Mesenchymal stem cell (in vitro differentiated cells and primary cell): ENCODE results near the gene INSRR.

Source experiments
- DNase-seq: peaks from one replicate; pipeline ENCODE4 v3.0.0-alpha.2; 2013
- H2AFZ ChIP-seq: one replicate; pipeline ENCODE4 v1.6.1; 2013; ENCODE audit warnings: low read depth, mild to moderate bottlenecking, control low read depth, inconsistent platforms, low read length, moderate library complexity
- H2AK5ac ChIP-seq: 2 replicates; pipeline ENCODE4 v1.6.1; 2013; ENCODE audit warnings: low read length, moderate library complexity, mild to moderate bottlenecking, inconsistent platforms; ENCODE audit not compliant: severe bottlenecking
- H2BK120ac ChIP-seq: one replicate; pipeline ENCODE4 v1.6.1; 2013; ENCODE audit warnings: low read depth, mild to moderate bottlenecking, inconsistent platforms, low read length, moderate library complexity
- H2BK12ac ChIP-seq, 2 experiments: one replicate each; pipeline ENCODE4 v1.6.1; 2013; ENCODE audit warnings: inconsistent platforms in 2 of 2, low read length in 2 of 2, mild to moderate bottlenecking in 2 of 2, moderate library complexity in 2 of 2, control low read depth in 1 of 2
- H2BK15ac ChIP-seq: one replicate; pipeline ENCODE4 v1.6.1; 2013; ENCODE audit warnings: mild to moderate bottlenecking, low read depth, inconsistent platforms; ENCODE audit not compliant: poor library complexity, severe bottlenecking
- H2BK5ac ChIP-seq: 2 replicates; pipeline ENCODE4 v1.6.1; 2013; ENCODE audit warnings: low read depth, mild to moderate bottlenecking, low read length, control low read depth, inconsistent platforms; ENCODE audit not compliant: poor library complexity, severe bottlenecking
- H3K14ac ChIP-seq, 2 experiments: one replicate each; pipeline ENCODE4 v1.6.1; 2013; ENCODE audit warnings: inconsistent platforms in 2 of 2, low read length in 2 of 2, control low read depth in 1 of 2, mild to moderate bottlenecking in 1 of 2, moderate library complexity in 1 of 2
- H3K18ac ChIP-seq, 2 experiments: one replicate each; pipeline ENCODE4 v1.6.1; 2013; ENCODE audit warnings: inconsistent platforms in 2 of 2, low read length in 2 of 2, control low read depth in 1 of 2, low read depth in 1 of 2, mild to moderate bottlenecking in 1 of 2
- H3K23ac ChIP-seq, 2 experiments: one replicate each; pipeline ENCODE4 v1.6.1; 2013; ENCODE audit warnings: inconsistent platforms in 2 of 2, low read length in 2 of 2, mild to moderate bottlenecking in 2 of 2, moderate library complexity in 2 of 2, control low read depth in 1 of 2
- H3K27ac ChIP-seq: 2 replicates; pipeline ENCODE4 v1.5.1; 2013; ENCODE audit warnings: mild to moderate bottlenecking, moderate library complexity, low read length, control low read depth, inconsistent platforms; ENCODE audit not compliant: poor library complexity, severe bottlenecking
- H3K27me3 ChIP-seq, 2 experiments: 2 replicates each; pipeline versions ENCODE4 v1.6.1 to v1.7.0; 2013; ENCODE audit warnings: low read length in 2 of 2, mild to moderate bottlenecking in 2 of 2, moderate library complexity in 2 of 2, control low read depth in 1 of 2, inconsistent platforms in 1 of 2; ENCODE audit not compliant: control insufficient read depth in 1 of 2, insufficient read depth in 1 of 2
- H3K36me3 ChIP-seq, 2 experiments: 2 replicates each; pipeline versions ENCODE4 v1.6.1 to v1.7.0; 2013; ENCODE audit warnings: low read length in 2 of 2, control low read depth in 1 of 2, inconsistent platforms in 1 of 2, low read depth in 1 of 2, mild to moderate bottlenecking in 1 of 2; ENCODE audit not compliant: insufficient read depth in 2 of 2, control insufficient read depth in 1 of 2
- H3K4ac ChIP-seq, 2 experiments: one replicate each; pipeline ENCODE4 v1.6.1; 2013; ENCODE audit warnings: inconsistent platforms in 2 of 2, low read length in 2 of 2, mild to moderate bottlenecking in 2 of 2, moderate library complexity in 2 of 2, control low read depth in 1 of 2, low read depth in 1 of 2
- H3K4me1 ChIP-seq: 2 replicates; pipeline ENCODE4 v1.6.1; 2013; ENCODE audit warnings: low read depth, low read length, control low read depth; ENCODE audit not compliant: control insufficient read depth, insufficient read depth
- H3K4me2 ChIP-seq: 2 replicates; pipeline ENCODE4 v1.6.1; 2013; ENCODE audit warnings: low read length, mild to moderate bottlenecking, inconsistent platforms; ENCODE audit not compliant: poor library complexity, severe bottlenecking
- H3K4me3 ChIP-seq, 2 experiments: 2 replicates each; pipeline versions ENCODE4 v1.5.1 to v1.7.0; 2013; ENCODE audit warnings: low read length in 2 of 2, mild to moderate bottlenecking in 2 of 2, control low read depth in 1 of 2, low read depth in 1 of 2; ENCODE audit not compliant: insufficient read depth in 1 of 2
- H3K79me1 ChIP-seq: replicated peaks from 2 replicates; pipeline ENCODE4 v1.6.1; 2013; ENCODE audit warnings: mild to moderate bottlenecking, control low read depth, low read length, inconsistent platforms; ENCODE audit not compliant: poor library complexity, severe bottlenecking
- H3K9ac ChIP-seq: 2 replicates; pipeline ENCODE4 v1.7.0; 2013; ENCODE audit warnings: mild to moderate bottlenecking, low read length, moderate library complexity
- H3K9me3 ChIP-seq: 2 replicates; pipeline ENCODE4 v1.7.0; 2013; ENCODE audit warnings: mild to moderate bottlenecking, low read length; ENCODE audit not compliant: control insufficient read depth
- H4K8ac ChIP-seq: one replicate; pipeline ENCODE4 v1.6.1; 2013; ENCODE audit warnings: inconsistent platforms, mild to moderate bottlenecking, low read length, moderate library complexity
- H4K91ac ChIP-seq: one replicate; pipeline ENCODE4 v1.6.1; 2013; ENCODE audit warnings: mild to moderate bottlenecking, low read length, inconsistent platforms
- WGBS: methylation state at CpG from one replicate; pipeline ENCODE4 v1.1.7; 2013; ENCODE audit warnings: mixed read lengths; 5-methylcytosine and 5-hydroxymethylcytosine counted together

Gene INSRR

DNA sequence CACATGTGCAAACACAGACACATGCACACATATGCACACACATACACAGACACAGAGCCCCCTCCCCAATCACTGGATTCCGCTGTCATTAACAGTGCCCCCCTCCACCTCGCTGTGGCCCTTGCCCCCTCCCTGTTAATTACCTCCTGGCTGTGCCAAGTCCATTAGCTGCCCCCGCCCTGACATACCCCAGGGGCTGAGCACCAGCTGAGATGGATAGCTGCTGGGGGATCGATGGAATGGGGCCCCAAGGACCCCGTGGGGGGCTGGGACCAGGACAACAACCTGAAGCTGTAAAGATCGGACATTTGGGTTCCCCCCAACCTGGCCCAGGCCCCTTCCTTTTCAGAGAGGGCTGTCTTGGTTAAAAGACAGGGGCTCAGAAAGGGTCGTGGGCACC lies 25.0 kb upstream of the INSRR start:
- H3K4me2 ChIP-seq = no peak overlapping the region
- H2BK5ac ChIP-seq = no peak overlapping the region
- no peak overlapping the region for H4K8ac ChIP-seq
- no peak overlapping the region for H3K4ac ChIP-seq
- peaks cover 0 to 3% of the 10 kb centered on the region in 2 experiments for H3K36me3 ChIP-seq
- no peak overlapping the region for H2AK5ac ChIP-seq
- H4K91ac ChIP-seq = no peak overlapping the region
- H3K4me1 ChIP-seq = no peaks in the 10 kb centered on the region
- no peak overlapping the region for H2AFZ ChIP-seq
- no peak overlapping the region for H2BK15ac ChIP-seq
- no peak overlapping the region for H3K18ac ChIP-seq
- peaks cover 82 to 95% of the 10 kb centered on the region in 2 experiments for H3K27me3 ChIP-seq
- H3K14ac ChIP-seq = no peak overlapping the region
- no peak overlapping the region for H3K4me3 ChIP-seq
- no peaks in the 10 kb centered on the region for H3K9me3 ChIP-seq
- H3K9ac ChIP-seq = no peak overlapping the region
- whole genome bisulfite sequencing = 67% methylated on average over 7 of the region's 7 CpGs
- no peak overlapping the region for H3K23ac ChIP-seq
- no peak overlapping the region for H3K27ac ChIP-seq
- H2BK120ac ChIP-seq = no peak overlapping the region
- H3K79me1 ChIP-seq = no peaks in the 10 kb centered on the region
- DNase-seq = no peak
- no peak overlapping the region for H2BK12ac ChIP-seq

DNA sequence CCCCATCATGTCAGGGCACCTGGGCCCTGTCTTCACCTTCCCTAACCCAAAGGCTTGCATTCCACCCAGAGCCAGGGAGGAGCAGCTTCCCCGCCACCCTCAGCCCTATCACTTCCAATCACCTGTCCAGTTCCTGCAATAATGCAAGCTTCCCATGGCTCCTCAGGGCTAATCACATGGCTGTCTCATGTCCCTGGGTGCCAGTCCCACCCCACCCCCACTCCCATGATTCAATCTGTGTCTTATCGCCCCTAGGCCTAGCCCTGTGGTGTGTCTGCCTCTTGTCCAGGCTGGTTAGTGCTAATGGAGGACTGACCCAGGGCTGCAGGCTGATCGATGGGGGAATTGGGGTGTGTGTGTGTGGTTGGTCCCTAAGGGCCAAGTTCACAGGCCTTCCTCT lies 23.6 kb upstream of the INSRR start:
- H3K27me3 ChIP-seq = peaks cover 86 to 96% of the 10 kb centered on the region in 2 experiments
- no peak for DNase-seq
- no peak overlapping the region for H3K14ac ChIP-seq
- H2BK5ac ChIP-seq = no peak overlapping the region
- WGBS = 80% methylated on average over 3 of the region's 3 CpGs
- peak overlapping the region in 1 of 2 experiments; percentile 11 for H3K23ac ChIP-seq
- H2AFZ ChIP-seq = no peak overlapping the region
- H3K27ac ChIP-seq = no peak overlapping the region
- no peak overlapping the region for H2AK5ac ChIP-seq
- no peak overlapping the region for H3K4ac ChIP-seq
- H3K4me3 ChIP-seq = no peak overlapping the region
- no peak overlapping the region for H3K18ac ChIP-seq
- no peak overlapping the region for H2BK15ac ChIP-seq
- H3K36me3 ChIP-seq = no peaks in the 10 kb centered on the region
- no peak overlapping the region for H3K9ac ChIP-seq
- no peak overlapping the region for H4K8ac ChIP-seq
- H3K4me2 ChIP-seq = no peak overlapping the region
- no peaks in the 10 kb centered on the region for H3K4me1 ChIP-seq
- no peak overlapping the region for H2BK120ac ChIP-seq
- no peaks in the 10 kb centered on the region for H3K79me1 ChIP-seq
- H2BK12ac ChIP-seq = no peak overlapping the region
- no peak overlapping the region for H4K91ac ChIP-seq
- H3K9me3 ChIP-seq = no peaks in the 10 kb centered on the region

DNA sequence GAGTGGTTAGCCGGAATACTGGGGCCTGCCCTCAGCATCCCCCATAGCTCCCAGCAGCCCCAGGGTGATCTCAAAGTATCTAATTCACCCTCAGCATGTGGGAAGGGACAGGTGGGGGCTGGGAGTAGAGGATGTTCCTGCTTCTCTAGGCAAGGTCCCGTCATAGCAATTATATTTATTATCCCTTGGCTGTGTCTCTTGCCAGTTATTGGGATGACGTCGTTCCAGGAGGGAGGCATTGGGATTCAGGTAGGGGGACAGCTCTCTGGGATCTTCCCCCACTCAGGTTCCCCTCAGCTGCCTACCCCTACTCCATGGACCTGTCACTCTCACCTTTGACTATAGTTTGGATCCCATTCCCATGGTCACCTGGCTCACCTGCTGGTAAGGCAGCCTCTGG lies 22.7 kb upstream of the INSRR start:
- no peak overlapping the region for H3K23ac ChIP-seq
- H3K4me3 ChIP-seq = no peak overlapping the region
- no peak overlapping the region for H3K14ac ChIP-seq
- H3K27ac ChIP-seq = no peak overlapping the region
- no peaks in the 10 kb centered on the region for H3K9me3 ChIP-seq
- 88% methylated on average over 3 of the region's 4 CpGs for WGBS
- no peak overlapping the region for H3K4me2 ChIP-seq
- H3K4me1 ChIP-seq = no peaks in the 10 kb centered on the region
- no peak for DNase-seq
- no peak overlapping the region for H3K4ac ChIP-seq
- no peak overlapping the region for H3K18ac ChIP-seq
- no peaks in the 10 kb centered on the region for H3K79me1 ChIP-seq
- H3K9ac ChIP-seq = no peak overlapping the region
- no peak overlapping the region for H2BK120ac ChIP-seq
- H2BK5ac ChIP-seq = no peak overlapping the region
- H2BK15ac ChIP-seq = no peak overlapping the region
- no peaks in the 10 kb centered on the region for H3K36me3 ChIP-seq
- H4K91ac ChIP-seq = no peak overlapping the region
- H2AK5ac ChIP-seq = no peak overlapping the region
- H4K8ac ChIP-seq = no peak overlapping the region
- H2AFZ ChIP-seq = no peak overlapping the region
- peaks cover 85 to 96% of the 10 kb centered on the region in 2 experiments for H3K27me3 ChIP-seq
- no peak overlapping the region for H2BK12ac ChIP-seq

DNA sequence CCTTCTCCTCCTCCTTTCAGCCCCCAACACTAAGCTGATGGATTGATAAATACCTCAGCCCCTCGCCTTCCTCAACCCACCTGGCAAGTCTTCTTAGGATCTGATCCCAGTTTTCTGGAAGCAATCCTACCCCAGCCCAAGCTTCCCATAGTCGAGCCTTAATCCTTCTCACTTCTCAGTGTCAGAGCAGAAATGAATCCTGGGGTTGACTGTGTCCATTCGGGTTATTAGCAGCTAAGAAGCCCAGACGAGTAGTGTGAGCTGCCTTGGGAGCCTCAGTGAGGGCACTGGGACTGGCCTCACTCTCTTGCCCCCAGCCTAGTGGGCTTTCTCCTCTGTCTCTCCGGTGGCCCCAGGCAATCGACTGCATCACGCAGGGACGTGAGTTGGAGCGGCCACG lies 22.2 kb upstream of the INSRR start:
- Histone ChIP-seq H2BK120ac (no peak overlapping the region), H3K4me1 (no peaks in the 10 kb centered on the region), H3K27me3 (peaks cover 82 to 96% of the 10 kb centered on the region in 2 experiments), H3K4me2 (no peak overlapping the region), H3K9ac (no peak overlapping the region), H4K8ac (no peak overlapping the region), H2AFZ (no peak overlapping the region), H2BK12ac (no peak overlapping the region), H3K14ac (no peak overlapping the region), H3K36me3 (no peaks in the 10 kb centered on the region), H3K23ac (no peak overlapping the region), H3K9me3 (no peaks in the 10 kb centered on the region), H4K91ac (no peak overlapping the region), H3K79me1 (no peaks in the 10 kb centered on the region), H2AK5ac (no peak overlapping the region), H3K4me3 (no peak overlapping the region), H3K27ac (no peak overlapping the region), H2BK15ac (no peak overlapping the region), H3K18ac (no peak overlapping the region), H2BK5ac (no peak overlapping the region), H3K4ac (no peak overlapping the region)
- 75% methylated on average over 10 of the region's 10 CpGs for WGBS
- no peak for DNase-seq
